ENCODE measurements around the gene VGLL4. TPM values are rescaled to one million over a fixed set of nuclear protein-coding genes. Genes with fewer than 3 reads are reported as not detected.
A peak's percentile ranks its signal among the peaks of the same experiment; 100 is the strongest.

Gene VGLL4
- total RNA-seq, 1 donor from 2014 or later = 120 TPM

DNA sequence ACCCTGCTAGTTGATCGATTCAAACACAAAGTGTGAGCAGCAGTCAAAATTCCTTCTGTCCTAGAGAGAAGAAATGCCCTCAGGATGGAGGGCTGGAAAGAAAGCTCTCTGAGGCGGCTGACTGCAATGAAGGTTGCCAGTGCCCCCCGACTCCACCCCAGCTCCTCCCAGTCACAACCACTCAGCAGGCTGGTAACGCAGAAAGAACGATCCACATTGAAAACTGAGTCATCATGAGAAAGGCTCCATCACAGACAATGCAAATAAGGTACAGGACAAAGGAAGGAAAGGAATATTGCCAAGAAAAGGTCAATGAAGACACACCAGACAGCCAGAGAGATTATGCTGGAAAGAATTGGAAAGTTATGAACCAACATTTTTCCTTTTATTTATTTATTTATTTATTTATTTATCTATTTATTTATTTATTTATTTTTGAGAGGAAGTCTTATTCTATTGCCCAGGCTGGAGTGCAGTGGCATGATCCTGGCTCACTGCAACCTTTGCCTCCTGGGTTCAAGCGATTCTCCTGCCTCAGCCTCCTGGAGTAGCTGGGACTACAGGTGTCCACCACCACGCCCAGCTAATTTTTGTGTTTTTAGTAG lies 17.4 kb upstream of the VGLL4 start:
- H3K4me3 Mint-ChIP-seq (ENCODE audit: unreplicated experiment) = no peak overlapping the region
- TF ChIP-seq, protein P1, sequence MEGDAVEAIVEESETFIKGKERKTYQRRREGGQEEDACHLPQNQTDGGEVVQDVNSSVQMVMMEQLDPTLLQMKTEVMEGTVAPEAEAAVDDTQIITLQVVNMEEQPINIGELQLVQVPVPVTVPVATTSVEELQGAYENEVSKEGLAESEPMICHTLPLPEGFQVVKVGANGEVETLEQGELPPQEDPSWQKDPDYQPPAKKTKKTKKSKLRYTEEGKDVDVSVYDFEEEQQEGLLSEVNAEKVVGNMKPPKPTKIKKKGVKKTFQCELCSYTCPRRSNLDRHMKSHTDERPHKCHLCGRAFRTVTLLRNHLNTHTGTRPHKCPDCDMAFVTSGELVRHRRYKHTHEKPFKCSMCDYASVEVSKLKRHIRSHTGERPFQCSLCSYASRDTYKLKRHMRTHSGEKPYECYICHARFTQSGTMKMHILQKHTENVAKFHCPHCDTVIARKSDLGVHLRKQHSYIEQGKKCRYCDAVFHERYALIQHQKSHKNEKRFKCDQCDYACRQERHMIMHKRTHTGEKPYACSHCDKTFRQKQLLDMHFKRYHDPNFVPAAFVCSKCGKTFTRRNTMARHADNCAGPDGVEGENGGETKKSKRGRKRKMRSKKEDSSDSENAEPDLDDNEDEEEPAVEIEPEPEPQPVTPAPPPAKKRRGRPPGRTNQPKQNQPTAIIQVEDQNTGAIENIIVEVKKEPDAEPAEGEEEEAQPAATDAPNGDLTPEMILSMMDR (IDR thresholded peaks at IDR 0.05; ENCODE audit: unreplicated experiment) = no peak
- H3K9me3 Mint-ChIP-seq (ENCODE audit: unreplicated experiment) = no peaks in the 10 kb centered on the region
- H3K27ac Mint-ChIP-seq (ENCODE audit: unreplicated experiment) = no peak overlapping the region
- no peaks in the 10 kb centered on the region for H3K27me3 Mint-ChIP-seq (ENCODE audit: unreplicated experiment)
- DNase-seq (ENCODE audit: low spot score) = no peak
- H3K36me3 Mint-ChIP-seq (ENCODE audit: low read depth, unreplicated experiment) = no peaks in the 10 kb centered on the region
- peaks cover 26% of the 10 kb centered on the region for H3K4me1 Mint-ChIP-seq (ENCODE audit: unreplicated experiment)

DNA sequence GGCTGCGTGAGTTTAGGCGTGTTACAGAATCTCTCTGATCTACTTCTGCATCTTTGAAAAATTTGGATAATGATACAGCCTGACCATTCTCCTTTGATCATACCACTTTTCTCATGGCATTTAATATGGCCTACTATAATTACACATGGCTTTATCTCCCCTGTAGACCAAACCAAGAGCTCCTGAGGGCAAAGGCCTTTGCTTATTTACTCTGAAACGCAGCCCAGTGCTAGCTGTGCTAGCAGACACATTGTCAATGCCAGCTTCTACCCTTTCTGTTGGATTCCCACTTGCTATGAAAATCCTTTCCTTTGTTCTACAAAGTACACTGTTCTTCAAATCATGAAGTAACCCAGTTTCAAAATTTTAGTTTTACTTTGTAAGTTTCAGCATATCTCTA lies 16.5 kb upstream of the VGLL4 start:
- Mint-ChIP-seq H3K27me3 (ENCODE audit: unreplicated experiment) (no peaks in the 10 kb centered on the region), H3K4me3 (ENCODE audit: unreplicated experiment) (no peak overlapping the region), H3K36me3 (ENCODE audit: low read depth, unreplicated experiment) (no peaks in the 10 kb centered on the region), H3K4me1 (ENCODE audit: unreplicated experiment) (peaks cover 34% of the 10 kb centered on the region), H3K9me3 (ENCODE audit: unreplicated experiment) (no peaks in the 10 kb centered on the region), H3K27ac (ENCODE audit: unreplicated experiment) (no peak overlapping the region)
- no peak for DNase-seq (ENCODE audit: low spot score)
- TF ChIP-seq, protein P1 (IDR thresholded peaks at IDR 0.05; ENCODE audit: unreplicated experiment) = no peak

- H3K9me3 Mint-ChIP-seq (ENCODE audit: unreplicated experiment) = no peaks in the 10 kb centered on the region
- H3K36me3 Mint-ChIP-seq (ENCODE audit: low read depth, unreplicated experiment) = no peaks in the 10 kb centered on the region
- H3K27ac Mint-ChIP-seq (ENCODE audit: unreplicated experiment) = no peak overlapping the region
- TF ChIP-seq, protein P1 (IDR thresholded peaks at IDR 0.05; ENCODE audit: unreplicated experiment) = no peak
- DNase-seq (ENCODE audit: low spot score) = no peak
- H3K27me3 Mint-ChIP-seq (ENCODE audit: unreplicated experiment) = no peaks in the 10 kb centered on the region
- no peak overlapping the region for H3K4me3 Mint-ChIP-seq (ENCODE audit: unreplicated experiment)
- H3K4me1 Mint-ChIP-seq (ENCODE audit: unreplicated experiment) = peaks cover 52% of the 10 kb centered on the region
Measured at GRCh38 chr3:11658180-11658579, 14.5 kb upstream of the VGLL4 start.

- H3K4me3 Mint-ChIP-seq (ENCODE audit: unreplicated experiment) = no peak overlapping the region
- no peaks in the 10 kb centered on the region for H3K27me3 Mint-ChIP-seq (ENCODE audit: unreplicated experiment)
- H3K9me3 Mint-ChIP-seq (ENCODE audit: unreplicated experiment) = no peaks in the 10 kb centered on the region
- TF ChIP-seq, protein P1 (IDR thresholded peaks at IDR 0.05; ENCODE audit: unreplicated experiment) = no peak
- H3K27ac Mint-ChIP-seq (ENCODE audit: unreplicated experiment) = peak overlapping the region; percentile 25
- peaks cover 44% of the 10 kb centered on the region for H3K4me1 Mint-ChIP-seq (ENCODE audit: unreplicated experiment)
- DNase-seq (ENCODE audit: low spot score) = no peak
- no peaks in the 10 kb centered on the region for H3K36me3 Mint-ChIP-seq (ENCODE audit: low read depth, unreplicated experiment)
Measured at GRCh38 chr3:11655196-11655928, 11.6 kb upstream of the VGLL4 start.

- H3K36me3 Mint-ChIP-seq (ENCODE audit: low read depth, unreplicated experiment) = no peaks in the 10 kb centered on the region
- peaks cover 44% of the 10 kb centered on the region for H3K4me1 Mint-ChIP-seq (ENCODE audit: unreplicated experiment)
- TF ChIP-seq, protein P1 (IDR thresholded peaks at IDR 0.05; ENCODE audit: unreplicated experiment) = no peak
- no peak overlapping the region for H3K4me3 Mint-ChIP-seq (ENCODE audit: unreplicated experiment)
- H3K9me3 Mint-ChIP-seq (ENCODE audit: unreplicated experiment) = no peaks in the 10 kb centered on the region
- no peak for DNase-seq (ENCODE audit: low spot score)
- H3K27me3 Mint-ChIP-seq (ENCODE audit: unreplicated experiment) = no peaks in the 10 kb centered on the region
- peak overlapping the region; percentile 30 for H3K27ac Mint-ChIP-seq (ENCODE audit: unreplicated experiment)
Measured at GRCh38 chr3:11654166-11654565, 10.5 kb upstream of the VGLL4 start.

Data from endothelial cell (in vitro differentiated cells).